ENCODE data around the gene SEMA5A.

SEMA5A gene, protein sequence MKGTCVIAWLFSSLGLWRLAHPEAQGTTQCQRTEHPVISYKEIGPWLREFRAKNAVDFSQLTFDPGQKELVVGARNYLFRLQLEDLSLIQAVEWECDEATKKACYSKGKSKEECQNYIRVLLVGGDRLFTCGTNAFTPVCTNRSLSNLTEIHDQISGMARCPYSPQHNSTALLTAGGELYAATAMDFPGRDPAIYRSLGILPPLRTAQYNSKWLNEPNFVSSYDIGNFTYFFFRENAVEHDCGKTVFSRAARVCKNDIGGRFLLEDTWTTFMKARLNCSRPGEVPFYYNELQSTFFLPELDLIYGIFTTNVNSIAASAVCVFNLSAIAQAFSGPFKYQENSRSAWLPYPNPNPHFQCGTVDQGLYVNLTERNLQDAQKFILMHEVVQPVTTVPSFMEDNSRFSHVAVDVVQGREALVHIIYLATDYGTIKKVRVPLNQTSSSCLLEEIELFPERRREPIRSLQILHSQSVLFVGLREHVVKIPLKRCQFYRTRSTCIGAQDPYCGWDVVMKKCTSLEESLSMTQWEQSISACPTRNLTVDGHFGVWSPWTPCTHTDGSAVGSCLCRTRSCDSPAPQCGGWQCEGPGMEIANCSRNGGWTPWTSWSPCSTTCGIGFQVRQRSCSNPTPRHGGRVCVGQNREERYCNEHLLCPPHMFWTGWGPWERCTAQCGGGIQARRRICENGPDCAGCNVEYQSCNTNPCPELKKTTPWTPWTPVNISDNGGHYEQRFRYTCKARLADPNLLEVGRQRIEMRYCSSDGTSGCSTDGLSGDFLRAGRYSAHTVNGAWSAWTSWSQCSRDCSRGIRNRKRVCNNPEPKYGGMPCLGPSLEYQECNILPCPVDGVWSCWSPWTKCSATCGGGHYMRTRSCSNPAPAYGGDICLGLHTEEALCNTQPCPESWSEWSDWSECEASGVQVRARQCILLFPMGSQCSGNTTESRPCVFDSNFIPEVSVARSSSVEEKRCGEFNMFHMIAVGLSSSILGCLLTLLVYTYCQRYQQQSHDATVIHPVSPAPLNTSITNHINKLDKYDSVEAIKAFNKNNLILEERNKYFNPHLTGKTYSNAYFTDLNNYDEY

GRCh38 chr5:9545992-9546851 is at the start of gene SEMA5A:
TSS of gene SEMA5A (minus strand) at chr5:9546075. CDS start at chr5:9379946, 166,129 bp downstream.
- DNase-seq (ENCODE audit: low read depth, low spot score): no peak

- no peak for DNase-seq (ENCODE audit: low read depth, low spot score)
Measured at GRCh38 chr5:9594913-9595312, 49.0 kb upstream of the SEMA5A start.

DNA sequence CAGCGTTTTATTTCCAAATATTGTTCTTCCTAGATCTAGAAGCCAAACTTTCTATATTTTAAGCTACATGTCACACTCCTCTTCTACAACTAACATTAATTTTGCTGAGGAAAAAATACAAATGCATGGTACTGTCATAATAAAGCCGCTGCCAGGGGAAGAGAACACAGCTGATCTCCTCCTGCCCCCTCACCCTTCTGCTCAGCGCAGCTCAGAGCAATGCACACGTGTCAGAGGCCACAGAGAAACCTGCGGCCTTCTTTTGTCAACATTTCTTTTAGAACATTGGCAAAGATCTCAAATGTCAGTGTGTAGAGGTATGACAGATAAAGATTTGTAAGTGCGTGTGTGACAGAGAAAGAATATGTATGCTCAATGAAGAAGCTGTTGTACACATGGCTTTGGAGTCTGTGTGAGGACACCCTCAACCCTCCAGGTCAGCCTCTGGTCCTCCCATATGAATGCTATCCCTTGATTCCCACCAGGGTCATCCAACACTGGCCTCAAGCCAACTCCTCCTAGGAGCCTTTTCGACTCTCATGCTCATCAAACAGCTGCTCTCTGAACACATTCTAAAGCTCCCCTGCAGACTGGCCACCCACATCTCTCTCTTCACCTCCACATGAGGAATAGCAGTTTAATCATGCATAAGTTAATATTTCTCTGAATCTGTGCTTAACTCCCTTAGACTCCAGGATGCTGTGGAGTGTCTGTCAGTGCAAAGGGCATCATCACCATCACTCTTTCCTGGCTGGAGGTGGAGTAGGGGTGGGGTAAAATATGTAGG is 43.4 kb upstream of the SEMA5A start:
- no peak for DNase-seq (ENCODE audit: low read depth, low spot score)

GRCh38 chr5:9588254-9588653 is 42.4 kb upstream of the SEMA5A start:
- DNase-seq (ENCODE audit: low read depth, low spot score): no peak

DNA sequence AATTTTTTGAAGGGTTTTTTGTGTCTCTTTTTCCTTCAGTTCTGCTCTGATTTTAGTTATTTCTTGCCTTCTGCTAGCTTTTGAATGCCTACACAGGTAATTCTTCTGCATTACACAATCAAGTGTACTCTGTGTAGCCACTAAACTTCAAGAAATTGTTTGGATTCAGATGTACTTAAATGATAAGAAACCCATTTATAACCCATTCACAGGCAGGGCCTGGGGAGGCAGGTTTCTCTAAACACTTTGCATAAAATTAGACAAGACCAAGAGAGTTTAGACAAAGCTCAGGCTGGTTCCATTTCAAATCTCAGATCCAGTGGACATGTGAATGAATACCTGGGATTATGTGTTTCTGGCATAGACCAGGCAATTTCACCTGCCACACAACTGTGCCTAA is 41.3 kb upstream of the SEMA5A start:
- DNase-seq (ENCODE audit: low read depth, low spot score): no peak

- DNase-seq (ENCODE audit: low read depth, low spot score): no peak
Measured at GRCh38 chr5:9582406-9582805, 36.5 kb upstream of the SEMA5A start.

GRCh38 chr5:9573796-9574195 is 27.9 kb upstream of the SEMA5A start:
- DNase-seq (ENCODE audit: low read depth, low spot score): no peak

- DNase-seq (ENCODE audit: low read depth, low spot score): no peak
Measured at GRCh38 chr5:9572246-9572645, 26.4 kb upstream of the SEMA5A start.

DNA sequence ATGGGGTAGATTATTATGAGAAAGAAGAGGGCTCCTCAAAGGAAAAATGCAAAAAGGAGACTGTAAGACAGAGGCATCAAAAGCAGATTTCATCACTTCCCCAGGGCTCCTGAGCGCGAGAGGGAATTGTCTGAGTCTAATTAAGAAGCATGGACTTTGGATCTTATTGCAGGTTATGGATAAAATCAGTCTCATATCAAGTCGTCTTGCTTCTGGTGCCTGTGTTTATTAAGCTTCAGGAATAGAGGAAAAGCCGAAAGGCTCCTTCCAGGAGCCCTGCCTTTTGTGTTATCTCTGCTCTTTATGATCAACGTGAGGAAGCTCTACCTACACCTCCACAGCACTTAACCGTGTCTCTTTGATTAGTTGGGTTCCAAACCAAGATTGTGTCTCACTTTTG is 25.0 kb upstream of the SEMA5A start:
- no peak for DNase-seq (ENCODE audit: low read depth, low spot score)

DNA sequence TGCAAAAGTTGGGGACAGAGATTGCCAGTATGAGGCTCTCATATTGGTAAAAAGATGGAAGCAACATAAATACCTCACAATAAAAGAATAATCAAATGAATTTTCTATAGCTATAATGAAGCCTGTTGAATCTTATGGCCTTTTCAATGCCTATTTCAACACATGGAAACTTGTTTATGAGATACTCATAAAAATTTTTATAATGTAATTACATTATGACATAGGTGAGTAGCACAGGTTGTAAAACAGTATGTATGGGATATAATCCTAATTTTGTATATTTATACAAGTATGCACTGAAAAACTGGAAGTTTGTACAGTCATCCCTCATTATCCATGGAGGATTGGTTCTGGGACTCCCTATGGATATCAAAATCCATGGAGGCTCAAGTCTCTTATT is 21.2 kb upstream of the SEMA5A start:
- no peak for DNase-seq (ENCODE audit: low read depth, low spot score)

- no peak for DNase-seq (ENCODE audit: low read depth, low spot score)
Measured at GRCh38 chr5:9564752-9565151, 18.9 kb upstream of the SEMA5A start.

- DNase-seq (ENCODE audit: low read depth, low spot score): no peak
Measured at GRCh38 chr5:9562141-9562540, 16.3 kb upstream of the SEMA5A start.

- no peak for DNase-seq (ENCODE audit: low read depth, low spot score)
Measured at GRCh38 chr5:9559965-9560364, 14.1 kb upstream of the SEMA5A start.

DNA sequence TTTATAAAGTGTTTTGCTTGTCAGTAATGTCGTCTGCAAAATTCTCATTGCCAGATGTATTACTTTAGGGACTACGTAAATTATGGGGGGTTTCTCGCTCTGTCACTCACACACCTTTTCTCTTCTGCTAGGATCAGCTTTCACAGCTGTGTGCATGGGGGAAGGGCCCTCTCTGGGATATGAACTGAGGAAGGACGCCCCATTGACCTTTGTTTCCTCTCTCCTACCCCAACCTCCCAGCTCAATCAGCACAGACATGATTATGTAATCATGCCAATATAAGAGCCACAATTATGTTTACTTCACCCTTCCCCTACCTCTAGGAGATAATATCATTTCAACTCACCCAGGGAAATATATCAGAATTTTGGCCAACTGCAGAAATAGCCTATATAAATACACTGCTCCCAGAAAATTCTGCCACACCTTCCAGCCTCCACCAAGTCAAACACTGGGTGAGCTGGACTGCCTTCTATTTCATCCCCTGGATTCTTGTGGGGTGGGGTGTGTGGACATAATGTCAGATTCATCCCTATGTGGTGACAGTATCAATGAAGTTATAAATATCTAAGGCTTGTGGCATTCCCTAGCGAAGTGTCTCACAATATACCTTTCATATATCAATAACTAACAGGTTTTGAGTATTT is 12.6 kb upstream of the SEMA5A start:
- no peak for DNase-seq (ENCODE audit: low read depth, low spot score)

GRCh38 chr5:9557696-9558095 is 11.8 kb upstream of the SEMA5A start:
- DNase-seq (ENCODE audit: low read depth, low spot score): no peak

- DNase-seq (ENCODE audit: low read depth, low spot score): no peak
Measured at GRCh38 chr5:9555961-9556360, 10.1 kb upstream of the SEMA5A start.

DNA sequence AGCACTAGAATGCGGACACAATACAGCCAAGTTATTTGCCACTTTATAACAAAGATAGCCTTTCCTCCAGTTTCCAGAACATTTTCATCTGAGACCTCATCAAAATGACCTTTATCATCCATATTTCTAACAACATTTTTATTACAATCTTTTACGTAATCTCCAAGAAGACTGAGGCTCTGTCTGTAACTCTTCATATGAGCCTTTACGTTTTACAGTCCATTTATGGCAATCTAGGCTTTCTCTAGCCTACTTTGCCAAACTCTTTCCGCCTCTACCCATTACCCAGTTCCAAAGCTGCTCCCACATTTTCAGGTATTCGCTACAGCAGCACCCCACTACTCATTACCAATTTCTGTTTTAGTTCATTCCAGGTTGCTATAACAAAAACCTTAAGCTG is 8.2 kb upstream of the SEMA5A start:
- DNase-seq (ENCODE audit: low read depth, low spot score): no peak

DNA sequence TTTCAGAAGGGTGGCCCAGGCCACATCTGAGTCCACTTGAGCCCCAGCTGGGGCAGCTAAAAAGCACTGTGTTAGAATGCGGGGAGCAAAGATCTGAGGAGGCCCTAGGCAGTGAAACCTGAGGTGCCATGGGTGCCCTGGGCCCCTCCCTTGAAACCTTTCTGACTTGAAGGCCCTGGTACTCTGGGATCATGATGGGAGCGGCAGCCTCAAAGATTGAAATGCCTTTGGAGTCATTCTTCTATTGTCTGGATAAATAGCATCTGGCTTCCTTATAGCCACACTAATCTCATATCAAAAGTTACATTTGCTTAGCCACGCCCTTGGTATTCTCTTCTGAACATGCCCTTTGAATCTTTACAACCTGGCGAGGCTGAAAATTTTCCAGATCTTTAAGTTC is 7.7 kb upstream of the SEMA5A start:
- DNase-seq (ENCODE audit: low read depth, low spot score): no peak

DNA sequence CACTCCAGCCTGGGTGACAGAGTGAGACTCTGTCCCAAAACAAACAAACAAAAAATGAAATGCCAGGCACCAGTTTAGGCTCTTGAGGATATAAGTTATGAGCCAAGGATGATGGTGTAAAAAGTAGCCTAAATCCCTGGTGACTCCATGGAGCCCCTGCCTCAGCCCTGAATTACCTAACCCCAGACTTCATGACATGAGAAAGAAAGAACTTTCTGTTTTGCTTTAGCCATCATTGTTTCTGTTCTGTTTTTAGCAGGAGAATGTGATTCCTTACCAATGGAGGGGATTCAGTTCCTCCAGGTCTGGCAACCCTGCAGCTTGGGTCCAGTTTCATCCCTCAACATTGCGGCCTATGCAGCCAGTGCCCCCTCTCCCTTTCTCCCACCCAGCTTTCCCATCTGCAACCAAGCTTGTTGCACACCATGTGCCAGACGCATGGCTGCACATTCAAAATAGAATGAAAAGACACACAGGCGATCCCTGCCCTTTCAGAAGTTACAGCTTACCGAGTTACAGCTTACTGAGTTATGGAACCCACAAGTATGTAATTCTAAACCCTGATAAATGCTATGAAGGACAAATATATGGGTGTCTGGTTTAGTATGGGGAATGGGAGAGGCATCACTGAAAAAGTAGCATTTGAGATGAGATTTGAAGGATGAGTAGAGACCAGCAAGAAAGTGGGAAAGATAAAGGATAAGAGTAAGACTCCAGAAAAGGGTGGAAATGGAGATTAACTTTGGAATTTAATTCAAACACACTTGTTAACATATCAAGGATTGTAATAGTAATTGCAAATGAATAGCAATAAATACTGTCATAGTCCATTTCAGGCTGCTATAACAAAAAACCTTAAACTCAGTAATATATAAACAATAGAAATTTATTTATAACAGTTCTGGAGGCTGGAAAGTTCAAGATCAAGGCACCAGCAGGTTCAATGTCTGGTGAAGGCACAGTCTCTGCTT is 6.0 kb upstream of the SEMA5A start:
- no peak for DNase-seq (ENCODE audit: low read depth, low spot score)
